Mesendoderm (in vitro differentiated cells): ENCODE measurements around the gene HIVEP1.

Source experiments
- DNase-seq: peaks from one replicate; pipeline ENCODE4 v3.0.0; 2013
- H2AK5ac ChIP-seq: 2 replicates; pipeline ENCODE4 v1.6.1; 2013; ENCODE audit warnings: low read length, inconsistent platforms
- H2BK120ac ChIP-seq: 2 replicates; pipeline ENCODE4 v1.6.1; 2013; ENCODE audit warnings: low read depth, mild to moderate bottlenecking, low read length, moderate library complexity, mixed read lengths
- H2BK15ac ChIP-seq: replicated peaks from 2 replicates; pipeline ENCODE4 v1.6.1; 2013; ENCODE audit warnings: low read depth, mild to moderate bottlenecking, moderate library complexity
- H2BK5ac ChIP-seq: 2 replicates; pipeline ENCODE4 v1.6.1; 2013; ENCODE audit warnings: low read length, inconsistent platforms
- H3K18ac ChIP-seq: 2 replicates; pipeline ENCODE4 v1.6.1; 2013; ENCODE audit warnings: mild to moderate bottlenecking, low read length, mixed read lengths
- H3K23ac ChIP-seq: one replicate; pipeline ENCODE4 v1.6.1; 2013; ENCODE audit warnings: low read length
- H3K27ac ChIP-seq: 2 replicates; pipeline ENCODE4 v1.5.1; 2013; ENCODE audit warnings: low read depth, mild to moderate bottlenecking, inconsistent platforms, low read length, moderate library complexity
- H3K27me3 ChIP-seq: 2 replicates; pipeline ENCODE4 v1.6.1; 2013; ENCODE audit warnings: low read length, control low read depth, mild to moderate bottlenecking, inconsistent platforms; ENCODE audit not compliant: insufficient read depth, poor library complexity
- H3K36me3 ChIP-seq: 2 replicates; pipeline ENCODE4 v1.6.1; 2013; ENCODE audit warnings: low read length, inconsistent platforms; ENCODE audit not compliant: control insufficient read depth, insufficient read depth
- H3K4ac ChIP-seq: one replicate; pipeline ENCODE4 v1.6.1; 2013; ENCODE audit warnings: low read depth, mild to moderate bottlenecking, low read length, moderate library complexity
- H3K4me1 ChIP-seq: 2 replicates; pipeline ENCODE4 v1.6.1; 2013; ENCODE audit warnings: low read depth, low read length, inconsistent platforms; ENCODE audit not compliant: control insufficient read depth
- H3K4me2 ChIP-seq: 2 replicates; pipeline ENCODE4 v1.6.1; 2013; ENCODE audit warnings: low read length
- H3K4me3 ChIP-seq: 2 replicates; pipeline ENCODE4 v1.5.1; 2013; ENCODE audit warnings: mild to moderate bottlenecking, low read length
- H3K56ac ChIP-seq: one replicate; pipeline ENCODE4 v1.6.1; 2013; ENCODE audit warnings: low read length
- H3K79me1 ChIP-seq: 2 replicates; pipeline ENCODE4 v1.6.1; 2013; ENCODE audit warnings: low read length, inconsistent platforms
- H3K79me2 ChIP-seq: 2 replicates; pipeline ENCODE4 v1.6.1; 2013; ENCODE audit warnings: mild to moderate bottlenecking, low read length; ENCODE audit not compliant: control insufficient read depth, insufficient read depth
- H3K9ac ChIP-seq: 2 replicates; pipeline ENCODE4 v1.6.1; 2013; ENCODE audit warnings: low read length, inconsistent platforms
- H4K5ac ChIP-seq: one replicate; pipeline ENCODE4 v1.6.1; 2013; ENCODE audit warnings: low read length
- H4K8ac ChIP-seq: one replicate; pipeline ENCODE4 v1.6.1; 2013; ENCODE audit warnings: low read depth, mild to moderate bottlenecking, control low read depth, low read length, moderate library complexity
- WGBS: extraction: QIAGEN DNeasy Blood & Tissue Kit; methylation state at CpG from one replicate; pipeline ENCODE4 v1.1.7; 2013; ENCODE audit warnings: low lambda C conversion rate, missing lambda C conversion rate; ENCODE audit not compliant: insufficient coverage; ENCODE audit errors: extremely low coverage; 5-methylcytosine and 5-hydroxymethylcytosine counted together

HIVEP1 gene

DNA sequence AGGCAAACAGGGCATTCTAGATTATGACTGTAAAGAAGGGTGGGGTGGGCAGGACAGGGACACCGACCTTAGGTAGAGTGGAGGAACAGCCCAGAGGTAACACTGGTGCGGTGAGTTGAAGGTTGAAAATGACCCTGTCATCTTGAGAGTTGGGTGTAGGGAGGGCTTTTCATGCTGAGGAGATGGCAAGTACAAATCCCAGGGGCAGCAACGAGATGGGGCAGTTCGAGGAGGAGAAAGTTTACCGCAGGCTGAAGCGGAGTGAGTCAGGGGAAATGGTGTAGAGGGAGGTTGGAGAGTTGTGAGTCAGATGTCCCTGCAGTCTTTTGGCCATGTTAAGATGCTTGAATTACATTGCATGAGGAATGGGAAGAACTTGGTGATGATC, 101.1 kb downstream of the HIVEP1 start:
- Histone ChIP-seq H3K79me2 (peaks cover 2% of the 10 kb centered on the region), H3K36me3 (no peaks in the 10 kb centered on the region), H2BK120ac (no peak overlapping the region), H3K4ac (no peak overlapping the region), H2BK5ac (no peak overlapping the region), H4K8ac (no peak overlapping the region), H3K4me3 (no peak overlapping the region), H3K56ac (no peak overlapping the region), H2AK5ac (no peak overlapping the region), H3K9ac (no peak overlapping the region), H4K5ac (no peak overlapping the region), H3K27ac (no peak overlapping the region), H3K79me1 (peaks cover 5% of the 10 kb centered on the region), H3K27me3 (no peaks in the 10 kb centered on the region), H3K4me2 (no peak overlapping the region), H3K23ac (no peak overlapping the region), H2BK15ac (no peak overlapping the region), H3K18ac (no peak overlapping the region), H3K4me1 (no peaks in the 10 kb centered on the region)
- peak; percentile 51 for DNase-seq
- WGBS: no CpG with 5 or more reads among the region's 6 CpGs

DNA sequence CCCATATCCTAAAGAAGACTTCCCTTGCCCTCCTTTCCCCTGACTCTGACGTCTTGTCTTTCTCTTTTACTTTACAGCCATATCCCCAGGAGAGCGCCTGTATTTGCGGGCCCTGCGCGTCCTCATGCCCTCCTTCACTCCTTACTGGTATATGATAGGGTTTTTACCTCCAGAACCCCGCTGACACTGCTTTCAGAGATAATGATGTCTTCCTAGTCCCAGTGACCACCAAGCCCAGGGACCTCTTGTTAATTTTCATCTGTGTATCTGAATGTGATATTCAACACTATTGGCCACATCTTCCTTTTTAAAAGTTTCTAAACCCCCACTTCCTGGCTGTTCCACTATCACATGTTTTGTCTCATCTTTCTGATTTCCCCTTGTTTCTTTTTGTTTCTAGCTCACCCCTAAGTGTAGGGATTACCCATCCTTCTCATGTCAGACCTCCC, 102.0 kb downstream of the HIVEP1 start:
- peaks cover 1% of the 10 kb centered on the region for H3K4me1 ChIP-seq
- no peak overlapping the region for H3K56ac ChIP-seq
- no peak overlapping the region for H3K18ac ChIP-seq
- peaks cover 2% of the 10 kb centered on the region for H3K79me2 ChIP-seq
- H4K8ac ChIP-seq: no peak overlapping the region
- no peak overlapping the region for H3K9ac ChIP-seq
- no peak overlapping the region for H2AK5ac ChIP-seq
- H3K4me3 ChIP-seq: no peak overlapping the region
- no peak overlapping the region for H2BK120ac ChIP-seq
- no peak overlapping the region for H2BK15ac ChIP-seq
- H3K27me3 ChIP-seq: no peaks in the 10 kb centered on the region
- no peaks in the 10 kb centered on the region for H3K36me3 ChIP-seq
- no CpG with 5 or more reads among the region's 6 CpGs for WGBS
- H3K23ac ChIP-seq: no peak overlapping the region
- H3K4me2 ChIP-seq: no peak overlapping the region
- H4K5ac ChIP-seq: no peak overlapping the region
- H3K27ac ChIP-seq: no peak overlapping the region
- H3K79me1 ChIP-seq: peaks cover 5% of the 10 kb centered on the region
- no peak for DNase-seq
- H2BK5ac ChIP-seq: no peak overlapping the region
- no peak overlapping the region for H3K4ac ChIP-seq

DNA sequence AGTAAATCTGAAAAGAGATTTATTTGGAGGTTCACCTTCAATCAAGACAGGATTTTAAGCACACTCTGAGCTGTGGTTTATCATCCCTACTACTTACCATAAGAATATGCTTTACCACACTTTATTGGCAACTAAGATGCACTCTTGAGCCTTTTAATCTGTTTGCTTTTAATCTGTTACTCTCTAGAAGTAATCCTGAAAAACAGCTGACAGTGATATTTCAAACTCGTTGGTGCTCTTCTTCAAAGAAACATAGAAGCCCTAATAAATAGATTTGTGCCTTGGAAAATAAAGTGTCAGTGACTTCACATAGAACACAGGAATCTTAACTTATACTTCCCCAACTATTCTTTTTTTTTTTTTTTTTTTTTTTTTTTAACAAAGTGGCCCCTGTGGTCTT, 102.9 kb downstream of the HIVEP1 start:
- Histone ChIP-seq H3K4me1 (peaks cover 1% of the 10 kb centered on the region), H3K4ac (no peak overlapping the region), H3K4me3 (no peak overlapping the region), H3K4me2 (no peak overlapping the region), H3K9ac (no peak overlapping the region), H2BK5ac (no peak overlapping the region), H4K5ac (no peak overlapping the region), H2BK15ac (no peak overlapping the region), H3K23ac (no peak overlapping the region), H3K56ac (no peak overlapping the region), H3K18ac (no peak overlapping the region), H4K8ac (no peak overlapping the region), H3K79me1 (peaks cover 5% of the 10 kb centered on the region), H3K36me3 (no peaks in the 10 kb centered on the region), H3K79me2 (peaks cover 2% of the 10 kb centered on the region), H2BK120ac (no peak overlapping the region), H2AK5ac (no peak overlapping the region), H3K27ac (no peak overlapping the region), H3K27me3 (no peaks in the 10 kb centered on the region)
- no peak for DNase-seq
- no CpG with 5 or more reads among the region's 1 CpG for WGBS

DNA sequence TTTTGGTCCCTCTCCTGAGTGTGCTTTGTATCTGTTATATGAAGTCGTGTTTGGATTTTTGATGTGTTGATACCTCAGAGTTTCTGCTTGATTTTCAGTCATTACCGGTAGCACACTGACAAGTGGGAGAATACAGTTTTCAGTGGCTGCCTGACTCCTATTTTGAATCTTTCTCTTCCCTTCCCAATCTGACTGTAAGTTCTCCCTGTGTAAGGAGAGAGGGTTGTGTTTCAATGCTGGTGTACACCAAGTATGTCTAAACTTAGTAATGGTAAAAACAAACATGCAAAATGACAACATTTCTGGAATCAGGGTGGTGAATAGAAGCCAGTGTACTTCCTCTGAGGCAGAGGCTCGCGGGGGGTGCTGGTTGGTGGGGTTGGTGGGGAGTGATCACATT, 103.4 kb downstream of the HIVEP1 start:
- no peak overlapping the region for H3K4me2 ChIP-seq
- no peak overlapping the region for H4K8ac ChIP-seq
- no peaks in the 10 kb centered on the region for H3K36me3 ChIP-seq
- H3K56ac ChIP-seq: no peak overlapping the region
- DNase-seq: no peak
- no peak overlapping the region for H2BK15ac ChIP-seq
- WGBS: no CpG with 5 or more reads among the region's 4 CpGs
- H3K4ac ChIP-seq: no peak overlapping the region
- no peaks in the 10 kb centered on the region for H3K27me3 ChIP-seq
- no peak overlapping the region for H3K4me3 ChIP-seq
- H2BK5ac ChIP-seq: no peak overlapping the region
- H3K9ac ChIP-seq: no peak overlapping the region
- H3K79me2 ChIP-seq: peaks cover 2% of the 10 kb centered on the region
- H3K4me1 ChIP-seq: peaks cover 1% of the 10 kb centered on the region
- no peak overlapping the region for H2AK5ac ChIP-seq
- H3K79me1 ChIP-seq: peaks cover 5% of the 10 kb centered on the region
- no peak overlapping the region for H3K23ac ChIP-seq
- H3K27ac ChIP-seq: no peak overlapping the region
- H4K5ac ChIP-seq: no peak overlapping the region
- no peak overlapping the region for H3K18ac ChIP-seq
- H2BK120ac ChIP-seq: no peak overlapping the region

DNA sequence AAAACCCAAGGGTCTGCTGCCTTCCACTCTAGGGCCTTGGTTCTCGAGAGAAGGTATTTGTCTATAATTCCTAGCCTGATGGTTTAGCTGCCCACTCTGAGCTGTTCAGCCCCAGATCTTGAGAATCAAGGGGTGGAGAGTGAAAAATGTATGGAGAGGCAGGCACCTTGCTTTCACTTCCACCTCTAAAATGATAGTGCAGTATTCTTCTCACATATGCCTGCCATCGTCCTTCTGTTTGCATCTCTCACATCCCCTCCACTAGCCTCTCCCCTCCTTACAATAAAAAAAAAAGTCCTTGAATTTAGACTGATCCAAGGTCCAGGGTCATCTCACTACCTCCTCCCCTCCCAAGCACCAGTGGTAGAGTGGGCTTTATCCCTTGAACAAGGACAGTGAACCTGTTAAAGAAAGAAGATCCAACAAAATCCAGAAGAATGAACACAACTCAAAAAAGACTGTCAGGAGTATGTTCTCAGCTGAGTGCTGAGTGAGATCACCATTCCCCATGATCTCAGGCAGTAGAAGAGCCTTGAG, 104.2 kb downstream of the HIVEP1 start:
- Histone ChIP-seq H2BK15ac (no peak overlapping the region), H3K9ac (no peak overlapping the region), H3K4me2 (no peak overlapping the region), H3K18ac (no peak overlapping the region), H3K56ac (no peak overlapping the region), H2AK5ac (no peak overlapping the region), H3K36me3 (peaks cover 1% of the 10 kb centered on the region), H2BK120ac (no peak overlapping the region), H4K8ac (no peak overlapping the region), H4K5ac (no peak overlapping the region), H3K4me3 (no peak overlapping the region), H2BK5ac (no peak overlapping the region), H3K79me1 (peaks cover 5% of the 10 kb centered on the region), H3K27me3 (no peaks in the 10 kb centered on the region), H3K23ac (no peak overlapping the region), H3K4ac (no peak overlapping the region), H3K27ac (no peak overlapping the region), H3K4me1 (peaks cover 1% of the 10 kb centered on the region), H3K79me2 (peaks cover 2% of the 10 kb centered on the region)
- WGBS: no CpG with 5 or more reads among the region's 2 CpGs
- no peak for DNase-seq

DNA sequence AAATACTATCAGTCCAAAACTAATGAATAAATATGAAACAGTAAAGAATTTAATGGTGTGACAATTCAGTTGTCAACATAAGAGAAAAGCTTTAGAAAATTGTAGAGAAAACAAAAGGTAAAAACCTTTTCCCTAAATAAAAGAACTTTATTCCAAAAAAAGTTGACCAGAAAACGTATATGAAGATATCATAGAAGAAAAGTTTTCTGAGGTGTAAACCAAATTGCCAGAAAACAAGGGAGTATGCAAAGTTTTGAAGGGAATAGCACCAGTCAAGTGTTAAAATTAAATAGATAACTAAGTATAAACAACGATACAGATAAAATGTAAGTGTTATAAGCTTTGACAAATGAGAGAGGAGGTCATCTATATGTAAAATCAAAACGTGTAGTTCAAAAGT, 104.9 kb downstream of the HIVEP1 start:
- Histone ChIP-seq H2BK120ac (no peak overlapping the region), H3K4me1 (peaks cover 1% of the 10 kb centered on the region), H3K79me2 (peaks cover 2% of the 10 kb centered on the region), H2AK5ac (no peak overlapping the region), H3K27ac (no peak overlapping the region), H3K4me3 (no peak overlapping the region), H3K18ac (no peak overlapping the region), H2BK5ac (no peak overlapping the region), H3K9ac (no peak overlapping the region), H3K27me3 (no peaks in the 10 kb centered on the region), H3K4ac (no peak overlapping the region), H3K56ac (no peak overlapping the region), H2BK15ac (no peak overlapping the region), H3K4me2 (no peak overlapping the region), H3K79me1 (peaks cover 5% of the 10 kb centered on the region), H4K5ac (no peak overlapping the region), H3K23ac (no peak overlapping the region), H4K8ac (no peak overlapping the region), H3K36me3 (peaks cover 5% of the 10 kb centered on the region)
- no CpG with 5 or more reads among the region's 3 CpGs for WGBS
- DNase-seq: no peak
